GM19438 (cell line): Measurements from ENCODE around the gene ERC2.
"Not testable (repeated sequence)": the region's sequence is repeated elsewhere in the genome, so short reads cannot be mapped to it uniquely, and the experiment has no call there.

Experiments used
- ATAC-seq: cut with Tn5 transposase; IDR thresholded peaks from one replicate; pipeline ENCODE4 v1.9.1; 2021; ENCODE audit warnings: low read depth; ENCODE audit not compliant: unreplicated experiment

The ERC2 gene

GRCh38 chr3:56096999-56097398 lies 371.3 kb downstream of the ERC2 start:
- ATAC-seq: no peak

- ATAC-seq: no peak
Observed at GRCh38 chr3:56094170-56094569, 374.1 kb downstream of the ERC2 start.

- no peak for ATAC-seq
Observed at GRCh38 chr3:56089739-56090138, 378.5 kb downstream of the ERC2 start.

- no peak for ATAC-seq
Observed at GRCh38 chr3:56087451-56088053, 380.7 kb downstream of the ERC2 start.

- no peak for ATAC-seq
Observed at GRCh38 chr3:56086355-56086754, 381.9 kb downstream of the ERC2 start.

- no peak for ATAC-seq
Observed at GRCh38 chr3:56081246-56081645, 387.0 kb downstream of the ERC2 start.

GRCh38 chr3:56076746-56077145 lies 391.5 kb downstream of the ERC2 start:
- no peak for ATAC-seq

GRCh38 chr3:56075089-56075488 lies 393.2 kb downstream of the ERC2 start:
- ATAC-seq: no peak

- no peak for ATAC-seq
Observed at GRCh38 chr3:56069766-56070165, 398.5 kb downstream of the ERC2 start.

GRCh38 chr3:56066405-56066804 lies 401.9 kb downstream of the ERC2 start:
- ATAC-seq: not testable (repeated sequence)

- ATAC-seq: no peak
Observed at GRCh38 chr3:56064684-56065083, 403.6 kb downstream of the ERC2 start.

- no peak for ATAC-seq
Observed at GRCh38 chr3:56061279-56061626, 407.0 kb downstream of the ERC2 start.

GRCh38 chr3:56060521-56061278 lies 407.6 kb downstream of the ERC2 start:
- no peak for ATAC-seq

GRCh38 chr3:56059731-56060130 lies 408.5 kb downstream of the ERC2 start:
- ATAC-seq: no peak

GRCh38 chr3:56055951-56056350 lies 412.3 kb downstream of the ERC2 start:
- ATAC-seq: no peak

- no peak for ATAC-seq
Observed at GRCh38 chr3:56055546-56055945, 412.7 kb downstream of the ERC2 start.

- ATAC-seq: no peak
Observed at GRCh38 chr3:56054844-56055243, 413.4 kb downstream of the ERC2 start.

GRCh38 chr3:56053727-56054126 lies 414.5 kb downstream of the ERC2 start:
- no peak for ATAC-seq

GRCh38 chr3:56052188-56052587 lies 416.1 kb downstream of the ERC2 start:
- no peak for ATAC-seq

- ATAC-seq: no peak
Observed at GRCh38 chr3:56051052-56051451, 417.2 kb downstream of the ERC2 start.

GRCh38 chr3:56048946-56049345 lies 419.3 kb downstream of the ERC2 start:
- ATAC-seq: no peak

- ATAC-seq: no peak
Observed at GRCh38 chr3:56048331-56048730, 419.9 kb downstream of the ERC2 start.
